MM.1S (cell line): ENCODE results near the gene DPH6.

Experiments
- EZH2 ChIP-seq: fragments of 300-600 bp; sonication (generic); optimal IDR thresholded peaks from 2 replicates; pipeline ENCODE3; 2017; ENCODE audit warnings: low read depth, mild to moderate bottlenecking, antibody characterized with exemption, low read length, mixed read lengths
- TF ChIP-seq, protein P1 (sequence below): fragments of 300-600 bp; sonication (generic); IDR thresholded peaks from 2 replicates; pipeline ENCODE4 v1.5.1; 2016; ENCODE audit warnings: antibody characterized with exemption, low read length, mixed read lengths

DNA sequence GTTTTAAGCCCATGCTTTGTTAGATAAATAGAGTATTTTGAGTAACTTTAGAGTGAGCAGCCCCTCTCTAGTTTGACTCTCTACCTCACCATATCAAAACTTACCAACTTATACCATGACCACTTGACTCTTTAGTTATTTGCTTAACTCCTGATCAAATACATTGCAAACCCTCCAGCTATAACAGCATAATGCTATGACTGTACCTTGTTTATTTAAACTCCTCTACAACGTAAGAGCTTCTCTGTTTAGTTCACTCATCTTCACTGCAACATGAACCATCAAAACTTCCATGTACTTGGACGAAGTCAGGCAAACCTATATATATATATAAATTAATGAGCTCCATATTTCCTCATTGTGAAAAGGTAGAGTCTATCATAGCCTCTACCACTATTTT, 218.2 kb downstream of the DPH6 start:
- TF ChIP-seq, protein P1, sequence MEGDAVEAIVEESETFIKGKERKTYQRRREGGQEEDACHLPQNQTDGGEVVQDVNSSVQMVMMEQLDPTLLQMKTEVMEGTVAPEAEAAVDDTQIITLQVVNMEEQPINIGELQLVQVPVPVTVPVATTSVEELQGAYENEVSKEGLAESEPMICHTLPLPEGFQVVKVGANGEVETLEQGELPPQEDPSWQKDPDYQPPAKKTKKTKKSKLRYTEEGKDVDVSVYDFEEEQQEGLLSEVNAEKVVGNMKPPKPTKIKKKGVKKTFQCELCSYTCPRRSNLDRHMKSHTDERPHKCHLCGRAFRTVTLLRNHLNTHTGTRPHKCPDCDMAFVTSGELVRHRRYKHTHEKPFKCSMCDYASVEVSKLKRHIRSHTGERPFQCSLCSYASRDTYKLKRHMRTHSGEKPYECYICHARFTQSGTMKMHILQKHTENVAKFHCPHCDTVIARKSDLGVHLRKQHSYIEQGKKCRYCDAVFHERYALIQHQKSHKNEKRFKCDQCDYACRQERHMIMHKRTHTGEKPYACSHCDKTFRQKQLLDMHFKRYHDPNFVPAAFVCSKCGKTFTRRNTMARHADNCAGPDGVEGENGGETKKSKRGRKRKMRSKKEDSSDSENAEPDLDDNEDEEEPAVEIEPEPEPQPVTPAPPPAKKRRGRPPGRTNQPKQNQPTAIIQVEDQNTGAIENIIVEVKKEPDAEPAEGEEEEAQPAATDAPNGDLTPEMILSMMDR: no peak
- no peak for TF ChIP-seq EZH2
